Effector CD8-positive, alpha-beta T cell (primary cell): ENCODE data around the gene HCFC2.
"Not testable (repeated sequence)": the region's sequence is repeated elsewhere in the genome, so short reads cannot be mapped to it uniquely, and the experiment has no call there.

Source experiments
- DNase-seq: peaks from one replicate; lab custom pipeline; 2025; lab: John Stamatoyannopoulos, UW

Gene HCFC2

DNA sequence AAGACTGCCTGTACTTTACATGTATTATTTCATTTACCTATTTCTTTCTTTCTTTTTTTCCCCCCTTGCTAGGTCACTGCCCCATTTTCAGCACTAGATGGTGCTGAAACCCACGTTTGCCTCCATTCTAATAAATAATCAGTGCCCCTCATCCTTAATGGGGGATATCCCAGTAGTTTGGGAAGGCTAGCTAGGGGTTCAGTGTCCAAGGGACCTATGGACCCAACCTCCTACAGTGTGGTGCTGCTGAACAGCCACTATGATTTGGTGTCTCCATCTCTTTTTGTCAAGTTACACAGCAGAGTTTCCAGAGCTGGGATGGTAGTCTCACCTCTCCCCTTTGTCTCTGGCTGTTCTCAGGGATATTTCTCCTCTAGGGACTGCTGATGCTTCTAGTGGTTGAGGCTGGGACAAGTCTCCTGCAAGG, 6.5 kb upstream of the HCFC2 start:
- DNase-seq = no peak

GRCh38 chr12:104058802-104059201, 5.5 kb upstream of the HCFC2 start:
- DNase-seq = no peak

GRCh38 chr12:104059963-104060362, 4.4 kb upstream of the HCFC2 start:
- DNase-seq = no peak

DNA sequence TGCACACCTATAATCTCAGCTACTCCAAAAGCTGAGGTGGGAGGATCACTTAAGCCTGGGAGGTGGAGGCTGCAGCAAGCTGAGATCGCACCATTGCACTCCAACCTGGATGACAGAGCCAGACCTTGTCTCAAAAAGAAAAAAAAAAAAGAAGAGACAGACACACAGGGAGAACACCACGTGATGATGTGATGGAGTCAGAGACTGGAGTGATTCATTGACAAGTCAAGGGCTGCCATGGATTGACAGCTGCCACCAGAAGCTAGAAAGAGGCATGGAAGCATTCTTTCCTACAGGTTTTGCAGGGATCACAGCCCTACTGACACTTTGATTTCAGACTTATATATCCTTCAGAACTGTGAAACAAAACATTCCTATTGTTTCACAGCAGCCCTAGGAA, 3.5 kb upstream of the HCFC2 start:
- DNase-seq = no peak

GRCh38 chr12:104063712-104064030, 660 bp upstream of the HCFC2 start:
- DNase-seq = no peak

GRCh38 chr12:104064842-104065427, 604 bp downstream of the HCFC2 start:
- no peak for DNase-seq

GRCh38 chr12:104072099-104072498, 7.8 kb downstream of the HCFC2 start:
- no peak for DNase-seq

GRCh38 chr12:104073699-104074098, 9.4 kb downstream of the HCFC2 start:
- DNase-seq = no peak

GRCh38 chr12:104079024-104079423, 14.7 kb downstream of the HCFC2 start:
- no peak for DNase-seq

- DNase-seq = no peak
Observed at GRCh38 chr12:104080764-104081163, 16.4 kb downstream of the HCFC2 start.

GRCh38 chr12:104083769-104084475, 19.6 kb downstream of the HCFC2 start:
- DNase-seq = no peak

GRCh38 chr12:104090685-104091084, 26.4 kb downstream of the HCFC2 start:
- DNase-seq = no peak

- no peak for DNase-seq
Observed at GRCh38 chr12:104091136-104091535, 26.8 kb downstream of the HCFC2 start.

GRCh38 chr12:104094284-104094683, 30.0 kb downstream of the HCFC2 start:
- no peak for DNase-seq

GRCh38 chr12:104095289-104095688, 31.0 kb downstream of the HCFC2 start:
- no peak for DNase-seq

DNA sequence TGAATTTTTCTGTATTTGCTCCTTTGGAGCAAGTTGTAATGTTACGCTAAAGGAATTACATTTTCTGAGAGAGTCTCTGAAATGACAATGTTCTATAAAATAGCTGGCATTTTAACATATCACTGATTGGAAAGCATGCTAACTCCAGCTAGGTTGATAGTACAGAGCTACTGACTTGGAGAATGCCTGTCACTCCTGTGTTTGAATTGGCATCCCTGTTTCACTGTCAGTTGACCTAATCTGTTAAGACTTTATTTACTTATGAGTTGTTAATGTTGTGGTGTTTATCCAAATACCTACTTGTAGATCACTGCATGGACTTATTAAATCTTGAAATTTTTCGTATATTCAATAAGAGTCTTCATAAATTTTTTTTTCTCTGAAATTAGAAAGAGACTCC, 33.6 kb downstream of the HCFC2 start:
- DNase-seq = no peak

GRCh38 chr12:104105461-104105860, 41.1 kb downstream of the HCFC2 start:
- DNase-seq = no peak

- no peak for DNase-seq
Observed at GRCh38 chr12:104106965-104107364, 42.6 kb downstream of the HCFC2 start.

- peak; percentile 81 for DNase-seq
Observed at GRCh38 chr12:104108755-104109445, 44.6 kb downstream of the HCFC2 start.

- no peak for DNase-seq
Observed at GRCh38 chr12:104109446-104110271, 45.3 kb downstream of the HCFC2 start.

GRCh38 chr12:104114834-104115586, 50.7 kb downstream of the HCFC2 start:
- DNase-seq = not testable (repeated sequence)

DNA sequence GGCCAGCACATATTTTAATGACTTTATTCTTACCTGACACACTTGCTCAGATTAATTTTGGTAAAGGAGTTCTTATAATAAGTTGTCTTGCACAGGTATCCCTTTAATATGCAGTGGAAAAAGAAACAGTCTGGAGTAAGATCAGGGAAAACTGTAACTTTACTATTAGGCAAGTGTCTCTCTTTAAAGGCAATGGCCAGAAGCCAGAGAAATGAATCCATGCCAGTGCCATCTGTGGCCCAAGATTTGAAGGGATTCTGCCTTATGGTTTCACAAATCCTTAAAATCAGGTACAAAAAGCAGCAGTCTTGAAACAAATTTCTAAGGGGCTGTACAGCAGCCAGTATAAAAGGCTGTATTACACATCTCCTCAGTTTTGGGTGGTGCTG, 51.2 kb downstream of the HCFC2 start:
- DNase-seq = no peak
